Tibial artery (tissue), 4 donors: ENCODE measurements around the gene ARHGAP35.

Source experiments
- DNase-seq, 2 donors: peaks; one replicate each; pipeline ENCODE4 v3.0.0-alpha.2; 2019
- H3K27ac ChIP-seq, 2 donors: fragments of 200-600 bp; sonication (generic) in 1 of 2; 1 replicate in 1 of 2; 2 replicates in 1 of 2; pipeline ENCODE4 v1.5.1; 2018 to 2019; ENCODE audit warnings: mild to moderate bottlenecking in 1 of 2
- H3K27me3 ChIP-seq, 2 donors: fragments of 200-600 bp; sonication (generic) in 1 of 2; one replicate each; pipeline versions ENCODE4 v1.5.1 to v1.6.0; 2016 to 2019
- H3K36me3 ChIP-seq, 3 donors: fragments of 200-600 bp; sonication (generic) in 2 of 3; one replicate each; pipeline ENCODE4 v1.5.1; 2016 to 2019; ENCODE audit warnings: mild to moderate bottlenecking in 2 of 3
- H3K4me1 ChIP-seq, 4 donors: fragments of 200-600 bp; sonication (generic) in 2 of 4; 1 replicate in 3 of 4; 2 replicates in 1 of 4; pipeline ENCODE4 v1.5.1; 2016 to 2019
- H3K4me3 ChIP-seq, 2 donors: fragments of 200-600 bp; sonication (generic) in 1 of 2; 1 replicate in 1 of 2; 2 replicates in 1 of 2; pipeline ENCODE4 v1.5.1; 2018 to 2019; ENCODE audit warnings: mild to moderate bottlenecking in 2 of 2
- H3K9me3 ChIP-seq, 3 donors: fragments of 200-600 bp; sonication (generic) in 1 of 3; one replicate each; pipeline ENCODE4 v1.5.1; 2016 to 2019
- CTCF ChIP-seq, 2 experiments: fragments of 200-600 bp in 1 of 2; fragments of 450-650 bp in 1 of 2; IDR thresholded peaks; one replicate each; pipeline ENCODE4 v1.5.1; 2017 to 2019; ENCODE audit warnings: antibody characterized with exemption in 2 of 2, mild to moderate bottlenecking in 1 of 2, moderate library complexity in 1 of 2
- intact Hi-C: fragments of 100-400 bp; cut with DNase I; formaldehyde crosslinking; loops from one replicate; pipeline ENCODE4 v1.15.0; 2023; ENCODE audit warnings: low total_unique reads

Gene ARHGAP35

DNA sequence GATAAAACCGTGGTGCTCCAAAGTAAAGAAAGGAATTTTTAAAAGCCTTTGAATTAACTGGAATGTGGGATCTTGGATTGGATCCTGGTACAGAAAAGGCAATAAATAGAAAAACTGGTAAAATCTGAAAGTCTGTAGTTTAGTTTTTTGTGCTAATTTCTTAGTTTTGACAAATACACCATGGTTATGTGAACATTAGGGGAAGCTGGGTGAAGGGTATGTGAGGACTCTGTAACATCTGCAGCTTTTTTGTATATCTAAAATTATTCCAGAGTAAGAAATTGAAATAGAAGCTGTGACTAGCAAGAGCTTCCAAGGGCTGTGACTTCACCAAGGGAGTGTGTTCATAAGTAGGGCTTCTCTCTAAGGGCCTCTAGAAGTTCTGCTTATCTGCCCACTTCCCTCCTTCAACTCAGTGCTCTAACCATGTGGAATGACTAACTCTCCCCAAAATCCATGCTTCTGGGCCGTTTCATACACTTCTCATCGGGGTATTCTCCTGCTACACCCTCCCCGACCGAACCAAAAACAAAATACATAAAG, 26.5 kb downstream of the ARHGAP35 start:
- Histone ChIP-seq H3K27me3 (no peaks in the 10 kb centered on the region), H3K9me3 (no peaks in the 10 kb centered on the region), H3K36me3 (no peaks in the 10 kb centered on the region), H3K4me3 (no peak overlapping the region), H3K4me1 (peaks cover 0 to 31% (median 14%) of the 10 kb centered on the region in 4 donors), H3K27ac (no peak overlapping the region)
- intact Hi-C loops = no loop called here
- DNase-seq = no peak
- no peak for TF ChIP-seq CTCF (IDR thresholded peaks at IDR 0.05)

GRCh38 chr19:46890423-46891170, 29.8 kb downstream of the ARHGAP35 start:
- TF ChIP-seq CTCF (IDR thresholded peaks at IDR 0.05) = no peak
- H3K27ac ChIP-seq = peak overlapping the region in 1 of 2 donors; percentile 7
- H3K4me1 ChIP-seq = peaks cover 0 to 42% (median 21%) of the 10 kb centered on the region in 4 donors
- no peak overlapping the region for H3K4me3 ChIP-seq
- no peak for DNase-seq
- no peaks in the 10 kb centered on the region for H3K9me3 ChIP-seq
- intact Hi-C loops = no loop called here
- H3K36me3 ChIP-seq = no peaks in the 10 kb centered on the region
- no peaks in the 10 kb centered on the region for H3K27me3 ChIP-seq

- intact Hi-C loops = no loop called here
- Histone ChIP-seq H3K36me3 (no peaks in the 10 kb centered on the region), H3K4me1 (peaks cover 0 to 34% (median 14%) of the 10 kb centered on the region in 4 donors), H3K27me3 (no peaks in the 10 kb centered on the region), H3K4me3 (no peak overlapping the region), H3K9me3 (no peaks in the 10 kb centered on the region), H3K27ac (no peak overlapping the region)
- TF ChIP-seq CTCF (IDR thresholded peaks at IDR 0.05) = no peak
- DNase-seq = no peak
Observed at GRCh38 chr19:46892252-46893179, 31.7 kb downstream of the ARHGAP35 start.

DNA sequence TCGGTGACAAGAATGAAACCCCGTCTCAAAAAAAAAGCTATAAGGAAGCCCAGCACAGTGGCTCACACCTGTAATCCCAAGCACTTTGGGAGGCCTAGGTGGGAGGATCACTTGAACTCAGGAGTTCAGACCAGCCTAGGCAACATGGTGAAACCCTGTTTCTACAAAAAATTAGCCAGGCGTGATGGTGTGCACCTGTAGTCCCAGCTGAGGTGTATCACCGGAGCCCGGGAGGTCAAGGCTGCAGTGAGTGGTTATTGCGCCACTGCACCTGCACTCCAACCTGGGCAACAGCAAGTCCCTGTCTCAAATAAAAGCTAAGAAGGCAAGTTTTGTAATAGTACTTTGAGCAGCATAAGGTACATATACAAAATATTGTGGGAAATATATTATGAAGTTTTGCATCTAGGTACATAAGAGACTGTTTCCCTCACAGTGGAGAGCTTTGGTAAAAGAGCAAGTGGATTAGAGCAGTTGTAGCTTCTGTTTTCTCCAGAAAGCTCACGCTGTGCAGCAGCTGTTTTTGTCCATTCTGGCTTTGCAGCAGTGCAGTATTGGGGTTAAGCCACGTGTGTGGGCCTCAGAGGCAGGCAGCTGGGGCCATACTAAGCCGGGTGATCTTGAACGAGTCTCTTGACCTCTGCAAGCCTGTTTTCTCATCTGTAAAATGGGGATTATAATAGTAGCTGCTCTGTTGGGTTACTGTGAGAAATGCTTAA, 35.4 kb downstream of the ARHGAP35 start:
- Histone ChIP-seq H3K4me3 (no peak overlapping the region), H3K36me3 (no peaks in the 10 kb centered on the region), H3K27me3 (no peaks in the 10 kb centered on the region), H3K9me3 (no peaks in the 10 kb centered on the region), H3K4me1 (peaks cover 0 to 31% (median 17%) of the 10 kb centered on the region in 4 donors), H3K27ac (no peak overlapping the region)
- no peak for TF ChIP-seq CTCF (IDR thresholded peaks at IDR 0.05)
- no peak for DNase-seq
- intact Hi-C loops = no loop called here

- no peak overlapping the region for H3K4me3 ChIP-seq
- no peaks in the 10 kb centered on the region for H3K36me3 ChIP-seq
- no peak overlapping the region for H3K27ac ChIP-seq
- H3K27me3 ChIP-seq = no peaks in the 10 kb centered on the region
- peaks cover 0 to 50% (median 32%) of the 10 kb centered on the region in 4 donors for H3K4me1 ChIP-seq
- no peak for TF ChIP-seq CTCF (IDR thresholded peaks at IDR 0.05)
- intact Hi-C loops = no loop called here
- DNase-seq = no peak
- no peaks in the 10 kb centered on the region for H3K9me3 ChIP-seq
Observed at GRCh38 chr19:46898731-46899130, 37.9 kb downstream of the ARHGAP35 start.
